Measurements from ENCODE around the gene SNX27.
"Not testable (repeated sequence)": the region's sequence is repeated elsewhere in the genome, so short reads cannot be mapped to it uniquely, and the experiment has no call there.

The SNX27 gene

DNA sequence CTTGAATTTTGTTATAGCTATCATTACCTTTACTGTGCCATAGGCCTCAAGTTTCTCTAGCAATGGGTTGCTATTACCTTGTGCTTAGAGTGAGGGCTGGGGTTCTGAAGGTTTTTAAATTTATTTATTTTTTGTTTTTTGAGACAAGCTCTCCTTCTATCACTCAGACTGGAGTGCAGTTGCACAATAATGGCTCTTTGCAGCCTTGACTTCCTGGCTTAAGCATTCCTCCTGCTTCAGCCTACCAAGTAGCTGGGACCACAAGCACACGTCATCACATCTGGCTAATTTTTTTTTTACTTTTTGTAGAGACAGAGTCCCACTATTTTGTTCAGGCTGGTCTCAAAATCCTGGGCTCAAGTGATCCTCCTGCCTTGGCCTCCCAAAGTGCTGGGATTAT, 41.5 kb downstream of the SNX27 start:
- no peaks in the 10 kb centered on the region for H3K9me3 ChIP-seq (ENCODE audit: control insufficient read depth, low read depth, low read length)
- H3K9ac ChIP-seq (ENCODE audit: low read length): no peak overlapping the region
- no peak overlapping the region for H3K4me3 ChIP-seq (ENCODE audit: low read length)
- H3K27ac ChIP-seq (ENCODE audit: low read length): no peak overlapping the region
- H3K27me3 ChIP-seq (ENCODE audit: control insufficient read depth, insufficient read depth, low read length): no peaks in the 10 kb centered on the region
- peaks cover 4% of the 10 kb centered on the region for H3K36me3 ChIP-seq (ENCODE audit: control insufficient read depth, low read depth, low read length)
- no peaks in the 10 kb centered on the region for H3K4me1 ChIP-seq (ENCODE audit: control insufficient read depth, low read depth, low read length)

- no peaks in the 10 kb centered on the region for H3K27me3 ChIP-seq (ENCODE audit: control insufficient read depth, insufficient read depth, low read length)
- H3K9me3 ChIP-seq (ENCODE audit: control insufficient read depth, low read depth, low read length): no peaks in the 10 kb centered on the region
- H3K9ac ChIP-seq (ENCODE audit: low read length): no peak overlapping the region
- H3K4me3 ChIP-seq (ENCODE audit: low read length): no peak overlapping the region
- no peak overlapping the region for H3K27ac ChIP-seq (ENCODE audit: low read length)
- H3K4me1 ChIP-seq (ENCODE audit: control insufficient read depth, low read depth, low read length): no peaks in the 10 kb centered on the region
- H3K36me3 ChIP-seq (ENCODE audit: control insufficient read depth, low read depth, low read length): peaks cover 19% of the 10 kb centered on the region
These were observed 43.5 kb downstream of the SNX27 start for GRCh38 chr1:151655371-151655770.

- peaks cover 49% of the 10 kb centered on the region for H3K36me3 ChIP-seq (ENCODE audit: control insufficient read depth, low read depth, low read length)
- H3K9me3 ChIP-seq (ENCODE audit: control insufficient read depth, low read depth, low read length): no peaks in the 10 kb centered on the region
- H3K27ac ChIP-seq (ENCODE audit: low read length): no peak overlapping the region
- H3K4me1 ChIP-seq (ENCODE audit: control insufficient read depth, low read depth, low read length): no peaks in the 10 kb centered on the region
- no peak overlapping the region for H3K4me3 ChIP-seq (ENCODE audit: low read length)
- H3K9ac ChIP-seq (ENCODE audit: low read length): no peak overlapping the region
- H3K27me3 ChIP-seq (ENCODE audit: control insufficient read depth, insufficient read depth, low read length): no peaks in the 10 kb centered on the region
These were observed 49.9 kb downstream of the SNX27 start for GRCh38 chr1:151661751-151662150.

DNA sequence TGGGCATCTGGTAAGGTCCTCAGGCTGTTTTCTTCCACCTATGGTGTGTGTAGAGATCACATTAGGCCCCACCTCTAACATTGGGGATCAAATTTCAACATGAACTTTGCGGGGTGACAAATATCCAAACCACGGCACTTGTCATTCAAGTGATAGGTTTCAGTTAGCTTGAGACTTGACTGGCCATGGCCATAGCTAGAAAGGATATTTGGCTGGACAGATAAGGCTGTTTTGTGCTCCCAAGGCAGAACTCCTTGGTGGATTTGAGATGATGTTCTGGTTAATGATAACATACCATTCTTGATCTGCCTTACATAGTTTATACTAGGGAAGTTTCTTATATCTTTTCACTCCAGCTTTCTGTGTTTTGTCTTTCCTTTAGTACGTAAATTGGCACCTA, 56.2 kb downstream of the SNX27 start:
- no peak overlapping the region for H3K27ac ChIP-seq (ENCODE audit: low read length)
- H3K9me3 ChIP-seq (ENCODE audit: control insufficient read depth, low read depth, low read length): no peaks in the 10 kb centered on the region
- no peaks in the 10 kb centered on the region for H3K4me1 ChIP-seq (ENCODE audit: control insufficient read depth, low read depth, low read length)
- peaks cover 32% of the 10 kb centered on the region for H3K36me3 ChIP-seq (ENCODE audit: control insufficient read depth, low read depth, low read length)
- no peaks in the 10 kb centered on the region for H3K27me3 ChIP-seq (ENCODE audit: control insufficient read depth, insufficient read depth, low read length)
- H3K4me3 ChIP-seq (ENCODE audit: low read length): no peak overlapping the region
- no peak overlapping the region for H3K9ac ChIP-seq (ENCODE audit: low read length)

DNA sequence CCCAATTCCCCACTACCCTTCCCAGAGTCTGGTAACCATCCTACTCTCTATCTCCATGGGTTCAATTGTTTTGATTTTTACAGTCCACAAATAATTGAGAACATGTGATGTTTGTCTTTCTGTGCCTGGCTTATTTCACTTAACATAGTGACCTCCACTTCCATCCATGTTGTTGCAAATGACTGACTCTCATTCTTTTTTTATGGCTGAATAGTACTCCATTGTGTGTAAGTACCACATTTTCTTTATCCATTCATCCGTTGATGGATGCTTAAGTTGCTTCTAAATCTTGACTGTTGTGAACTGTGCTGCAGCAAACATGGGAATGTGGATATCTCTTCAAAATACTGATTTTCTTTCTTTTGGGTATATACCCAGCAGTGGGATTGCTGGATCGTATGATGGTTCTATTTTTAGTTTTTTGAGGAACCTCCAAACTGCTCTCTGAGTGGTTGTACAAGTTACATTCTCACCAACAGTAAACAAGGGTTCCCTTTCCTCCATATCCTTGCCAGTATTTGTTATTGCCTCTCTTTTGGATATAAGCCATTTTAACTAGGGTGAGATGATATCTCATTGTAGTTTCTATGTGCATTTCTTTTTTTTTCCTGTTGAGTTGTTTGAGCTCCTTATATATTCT, 58.3 kb downstream of the SNX27 start:
- H3K9ac ChIP-seq (ENCODE audit: low read length); H3K27me3 ChIP-seq (ENCODE audit: control insufficient read depth, insufficient read depth, low read length); H3K4me3 ChIP-seq (ENCODE audit: low read length); H3K9me3 ChIP-seq (ENCODE audit: control insufficient read depth, low read depth, low read length); H3K4me1 ChIP-seq (ENCODE audit: control insufficient read depth, low read depth, low read length); H3K27ac ChIP-seq (ENCODE audit: low read length): not testable (repeated sequence)
- H3K36me3 ChIP-seq (ENCODE audit: control insufficient read depth, low read depth, low read length): peaks cover 28% of the 10 kb centered on the region

DNA sequence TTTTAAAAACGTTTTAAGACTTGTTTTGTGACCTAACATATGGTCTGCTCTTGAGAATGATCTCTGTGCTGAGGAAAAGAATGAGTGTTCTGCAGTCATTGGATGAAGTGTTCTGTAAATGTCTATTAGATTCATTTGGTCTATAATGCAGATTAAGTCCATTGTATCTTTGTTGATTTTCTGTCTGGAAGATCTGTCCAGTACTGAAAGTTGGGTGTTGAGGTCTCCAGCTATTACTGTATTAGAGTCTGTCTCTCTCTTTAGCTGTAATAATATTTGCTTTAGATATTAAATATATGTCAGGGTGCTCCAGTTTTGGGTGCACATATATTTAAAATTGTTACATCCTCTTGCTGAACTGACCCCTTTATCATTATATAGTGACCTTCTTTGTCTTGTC, 61.6 kb downstream of the SNX27 start:
- Histone ChIP-seq H3K9me3 (ENCODE audit: control insufficient read depth, low read depth, low read length) (no peaks in the 10 kb centered on the region), H3K36me3 (ENCODE audit: control insufficient read depth, low read depth, low read length) (peaks cover 20% of the 10 kb centered on the region), H3K4me1 (ENCODE audit: control insufficient read depth, low read depth, low read length) (no peaks in the 10 kb centered on the region), H3K27me3 (ENCODE audit: control insufficient read depth, insufficient read depth, low read length) (no peaks in the 10 kb centered on the region), H3K4me3 (ENCODE audit: low read length) (no peak overlapping the region), H3K27ac (ENCODE audit: low read length) (no peak overlapping the region), H3K9ac (ENCODE audit: low read length) (no peak overlapping the region)

DNA sequence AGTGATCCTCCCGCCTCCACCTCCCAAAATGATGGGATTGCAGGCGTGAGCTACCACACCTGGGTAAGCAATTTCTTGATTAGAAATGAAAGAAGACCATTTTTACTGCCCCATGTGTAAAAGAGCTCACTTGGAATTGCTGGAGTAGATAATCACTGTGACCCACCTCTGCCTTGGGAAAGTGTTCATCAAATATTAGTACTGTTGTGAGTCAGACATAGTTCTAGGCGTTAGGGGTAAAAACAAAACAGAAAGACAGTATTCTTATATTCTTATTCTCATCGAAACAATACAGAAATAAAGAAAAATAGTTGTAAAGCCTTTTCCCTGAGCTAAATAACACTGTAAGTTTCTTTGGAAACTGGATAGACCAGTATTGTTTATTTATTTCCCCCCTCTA, 68.5 kb downstream of the SNX27 start:
- Histone ChIP-seq H3K27ac (ENCODE audit: low read length) (no peak overlapping the region), H3K36me3 (ENCODE audit: control insufficient read depth, low read depth, low read length) (peaks cover 16% of the 10 kb centered on the region)

GRCh38 chr1:151680826-151681225, 69.0 kb downstream of the SNX27 start:
- Histone ChIP-seq H3K27ac (ENCODE audit: low read length) (no peak overlapping the region), H3K4me1 (ENCODE audit: control insufficient read depth, low read depth, low read length) (no peaks in the 10 kb centered on the region), H3K36me3 (ENCODE audit: control insufficient read depth, low read depth, low read length) (peaks cover 16% of the 10 kb centered on the region), H3K4me3 (ENCODE audit: low read length) (no peak overlapping the region), H3K27me3 (ENCODE audit: control insufficient read depth, insufficient read depth, low read length) (no peaks in the 10 kb centered on the region), H3K9me3 (ENCODE audit: control insufficient read depth, low read depth, low read length) (no peaks in the 10 kb centered on the region), H3K9ac (ENCODE audit: low read length) (no peak overlapping the region)

More for the DNA sequence above, 68.5 kb downstream of the SNX27 start:
- H3K27me3 ChIP-seq (ENCODE audit: control insufficient read depth, insufficient read depth, low read length): no peaks in the 10 kb centered on the region
- H3K4me3 ChIP-seq (ENCODE audit: low read length): no peak overlapping the region
- H3K4me1 ChIP-seq (ENCODE audit: control insufficient read depth, low read depth, low read length): no peaks in the 10 kb centered on the region
- no peak overlapping the region for H3K9ac ChIP-seq (ENCODE audit: low read length)
- H3K9me3 ChIP-seq (ENCODE audit: control insufficient read depth, low read depth, low read length): no peaks in the 10 kb centered on the region

DNA sequence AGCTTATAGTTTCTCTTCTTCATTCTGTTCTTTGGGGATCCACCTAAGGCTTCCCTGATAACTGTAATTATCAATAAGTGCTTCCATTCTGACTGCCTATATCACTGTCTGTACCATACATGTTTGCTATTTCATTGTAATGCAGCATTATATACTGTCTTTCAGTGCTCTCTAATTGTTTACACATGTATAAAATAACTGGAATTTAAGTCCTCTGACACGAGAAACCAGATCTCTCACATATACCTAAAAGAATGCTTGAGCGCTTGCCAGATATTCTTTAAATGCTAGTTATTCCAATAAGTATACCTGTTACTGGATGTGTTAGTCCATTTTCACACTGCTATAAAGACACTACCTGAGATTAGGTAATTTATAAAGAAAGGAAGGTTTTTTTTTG, 70.1 kb downstream of the SNX27 start:
- no peaks in the 10 kb centered on the region for H3K4me1 ChIP-seq (ENCODE audit: control insufficient read depth, low read depth, low read length)
- no peaks in the 10 kb centered on the region for H3K27me3 ChIP-seq (ENCODE audit: control insufficient read depth, insufficient read depth, low read length)
- no peak overlapping the region for H3K9ac ChIP-seq (ENCODE audit: low read length)
- H3K36me3 ChIP-seq (ENCODE audit: control insufficient read depth, low read depth, low read length): peaks cover 16% of the 10 kb centered on the region
- no peak overlapping the region for H3K4me3 ChIP-seq (ENCODE audit: low read length)
- no peak overlapping the region for H3K27ac ChIP-seq (ENCODE audit: low read length)
- H3K9me3 ChIP-seq (ENCODE audit: control insufficient read depth, low read depth, low read length): no peaks in the 10 kb centered on the region

GRCh38 chr1:151682901-151683300, 71.1 kb downstream of the SNX27 start:
- not testable (repeated sequence) for H3K9me3 ChIP-seq (ENCODE audit: control insufficient read depth, low read depth, low read length); H3K9ac ChIP-seq (ENCODE audit: low read length); H3K4me1 ChIP-seq (ENCODE audit: control insufficient read depth, low read depth, low read length); H3K27me3 ChIP-seq (ENCODE audit: control insufficient read depth, insufficient read depth, low read length); H3K4me3 ChIP-seq (ENCODE audit: low read length); H3K27ac ChIP-seq (ENCODE audit: low read length)
- H3K36me3 ChIP-seq (ENCODE audit: control insufficient read depth, low read depth, low read length): peaks cover 15% of the 10 kb centered on the region

GRCh38 chr1:151684128-151684527, 72.3 kb downstream of the SNX27 start:
- no peaks in the 10 kb centered on the region for H3K27me3 ChIP-seq (ENCODE audit: control insufficient read depth, insufficient read depth, low read length)
- H3K36me3 ChIP-seq (ENCODE audit: control insufficient read depth, low read depth, low read length): peaks cover 12% of the 10 kb centered on the region

GRCh38 chr1:151686561-151686960, 74.7 kb downstream of the SNX27 start:
- no peaks in the 10 kb centered on the region for H3K9me3 ChIP-seq (ENCODE audit: control insufficient read depth, low read depth, low read length)
- H3K36me3 ChIP-seq (ENCODE audit: control insufficient read depth, low read depth, low read length): peaks cover 12% of the 10 kb centered on the region
- no peak overlapping the region for H3K4me3 ChIP-seq (ENCODE audit: low read length)
- no peak overlapping the region for H3K27ac ChIP-seq (ENCODE audit: low read length)
- no peaks in the 10 kb centered on the region for H3K27me3 ChIP-seq (ENCODE audit: control insufficient read depth, insufficient read depth, low read length)
- H3K9ac ChIP-seq (ENCODE audit: low read length): no peak overlapping the region
- H3K4me1 ChIP-seq (ENCODE audit: control insufficient read depth, low read depth, low read length): no peaks in the 10 kb centered on the region

More at GRCh38 chr1:151684128-151684527, 72.3 kb downstream of the SNX27 start:
- Histone ChIP-seq H3K27ac (ENCODE audit: low read length) (no peak overlapping the region), H3K4me1 (ENCODE audit: control insufficient read depth, low read depth, low read length) (no peaks in the 10 kb centered on the region), H3K4me3 (ENCODE audit: low read length) (no peak overlapping the region), H3K9me3 (ENCODE audit: control insufficient read depth, low read depth, low read length) (no peaks in the 10 kb centered on the region), H3K9ac (ENCODE audit: low read length) (no peak overlapping the region)
